NK-92 (cell line): ENCODE results near the gene PPARG.

Experiments used
- DNase-seq: peaks from one replicate; lab custom pipeline; 2025; ENCODE audit not compliant: unreplicated experiment; lab: John Stamatoyannopoulos, UW

PPARG gene

GRCh38 chr3:12408984-12409683 lies 120.3 kb downstream of the PPARG start:
- no peak for DNase-seq

GRCh38 chr3:12409684-12410596 lies 121.1 kb downstream of the PPARG start:
- DNase-seq = no peak

DNA sequence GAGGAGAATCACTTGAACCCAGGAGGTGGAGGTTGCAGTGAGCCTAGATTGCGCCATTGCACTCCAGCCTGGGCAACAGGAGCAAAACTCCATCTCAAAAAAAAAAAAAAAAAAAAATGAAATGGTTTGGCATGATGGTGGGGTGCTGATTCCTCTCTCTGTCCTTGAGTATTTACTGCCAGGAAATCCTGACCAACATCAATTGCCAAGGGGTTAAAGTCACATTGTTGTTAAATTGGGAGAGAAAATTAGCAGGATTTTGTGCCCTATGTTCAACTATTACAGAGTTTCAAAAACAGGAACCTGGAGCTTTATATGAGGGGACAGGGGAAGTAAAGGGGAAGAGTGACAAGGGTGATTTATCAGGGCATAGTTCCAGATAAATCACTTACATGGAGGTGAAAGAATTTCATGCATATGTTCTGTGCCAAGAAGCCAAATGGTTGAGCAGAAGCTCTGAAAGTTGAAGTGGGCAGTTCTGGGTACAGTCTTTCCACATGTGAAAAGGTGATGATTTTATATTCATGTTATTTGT lies 124.9 kb downstream of the PPARG start:
- no peak for DNase-seq

- no peak for DNase-seq
Observed at GRCh38 chr3:12415014-12415680, 126.3 kb downstream of the PPARG start.

DNA sequence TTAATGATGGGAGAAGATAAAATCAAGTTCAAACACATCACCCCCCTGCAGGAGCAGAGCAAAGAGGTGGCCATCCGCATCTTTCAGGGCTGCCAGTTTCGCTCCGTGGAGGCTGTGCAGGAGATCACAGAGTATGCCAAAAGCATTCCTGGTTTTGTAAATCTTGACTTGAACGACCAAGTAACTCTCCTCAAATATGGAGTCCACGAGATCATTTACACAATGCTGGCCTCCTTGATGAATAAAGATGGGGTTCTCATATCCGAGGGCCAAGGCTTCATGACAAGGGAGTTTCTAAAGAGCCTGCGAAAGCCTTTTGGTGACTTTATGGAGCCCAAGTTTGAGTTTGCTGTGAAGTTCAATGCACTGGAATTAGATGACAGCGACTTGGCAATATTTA lies 127.9 kb downstream of the PPARG start:
- no peak for DNase-seq

DNA sequence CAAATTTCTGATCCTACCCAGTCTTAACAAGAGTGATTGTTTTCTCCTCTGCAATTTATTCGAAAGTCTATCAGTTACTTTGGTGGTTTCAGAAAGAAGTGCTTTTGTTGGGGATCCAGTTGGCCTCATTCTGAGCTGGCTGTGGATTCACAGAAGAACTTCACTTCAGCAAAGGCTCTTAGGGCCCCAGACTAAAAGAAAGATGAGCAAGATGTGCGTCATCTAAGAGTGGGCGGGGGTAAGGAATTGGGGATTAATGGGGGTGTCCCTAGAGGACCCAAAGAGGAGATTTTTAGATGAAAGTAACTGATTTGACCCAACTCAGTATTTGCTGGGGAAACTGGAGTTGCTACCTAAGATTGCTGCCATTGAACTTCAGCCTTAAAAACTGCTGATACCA lies 131.5 kb downstream of the PPARG start:
- no peak for DNase-seq

DNA sequence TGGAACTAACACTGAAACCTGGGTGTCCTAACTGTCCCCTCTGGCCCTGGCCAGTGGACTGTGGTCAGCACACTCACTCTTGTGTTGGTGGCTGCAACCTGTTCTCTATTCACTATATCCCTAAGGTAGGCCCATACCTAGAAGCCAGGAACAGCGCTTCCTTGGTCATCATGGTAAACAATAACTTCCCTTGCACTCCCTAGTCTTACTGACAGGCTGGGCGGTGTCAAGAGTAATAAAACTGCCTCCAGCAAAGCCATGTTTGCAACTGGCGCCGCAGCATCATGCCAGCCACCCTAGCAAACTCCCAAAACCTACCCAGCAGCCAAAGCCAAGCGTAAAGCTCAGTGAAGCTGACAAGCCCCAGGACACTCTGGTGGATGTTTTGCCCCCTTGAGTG lies 132.3 kb downstream of the PPARG start:
- DNase-seq = no peak

- DNase-seq = no peak
Observed at GRCh38 chr3:12423131-12423530, 134.3 kb downstream of the PPARG start.

DNA sequence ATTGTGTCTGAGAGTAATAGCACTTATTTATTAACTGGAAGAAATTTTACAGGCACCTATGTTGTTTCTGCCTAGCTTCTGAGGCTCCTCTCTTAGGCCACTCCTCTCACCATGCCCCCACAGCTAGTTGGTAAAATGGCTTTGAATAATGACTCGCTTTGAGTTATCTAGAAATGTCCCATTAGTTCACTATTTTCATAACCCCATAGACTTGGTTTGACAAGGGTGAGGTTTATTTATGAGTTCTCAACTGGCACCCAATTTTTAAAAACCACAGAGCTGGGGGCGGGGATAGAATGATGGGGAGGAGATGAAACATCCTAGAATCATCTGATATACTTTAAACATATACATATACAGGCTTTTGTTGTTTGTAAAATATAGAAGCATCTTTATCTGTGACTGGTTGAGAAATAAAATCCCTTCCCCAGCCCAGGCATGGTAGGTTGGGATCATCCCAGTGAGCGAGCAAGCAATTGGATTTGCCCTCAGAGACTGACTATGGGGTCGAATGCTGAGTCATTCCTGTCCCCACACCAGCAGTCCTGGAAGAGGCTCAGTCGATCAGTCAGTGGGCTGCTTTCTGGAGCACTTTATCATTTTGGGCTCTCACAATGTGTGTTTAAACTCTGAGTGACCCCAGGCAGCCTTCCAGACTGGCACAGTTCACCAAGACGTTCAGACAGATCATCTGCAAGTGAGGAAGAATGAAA lies 135.2 kb downstream of the PPARG start:
- DNase-seq = no peak

- DNase-seq = no peak
Observed at GRCh38 chr3:12424635-12425319, 135.9 kb downstream of the PPARG start.

DNA sequence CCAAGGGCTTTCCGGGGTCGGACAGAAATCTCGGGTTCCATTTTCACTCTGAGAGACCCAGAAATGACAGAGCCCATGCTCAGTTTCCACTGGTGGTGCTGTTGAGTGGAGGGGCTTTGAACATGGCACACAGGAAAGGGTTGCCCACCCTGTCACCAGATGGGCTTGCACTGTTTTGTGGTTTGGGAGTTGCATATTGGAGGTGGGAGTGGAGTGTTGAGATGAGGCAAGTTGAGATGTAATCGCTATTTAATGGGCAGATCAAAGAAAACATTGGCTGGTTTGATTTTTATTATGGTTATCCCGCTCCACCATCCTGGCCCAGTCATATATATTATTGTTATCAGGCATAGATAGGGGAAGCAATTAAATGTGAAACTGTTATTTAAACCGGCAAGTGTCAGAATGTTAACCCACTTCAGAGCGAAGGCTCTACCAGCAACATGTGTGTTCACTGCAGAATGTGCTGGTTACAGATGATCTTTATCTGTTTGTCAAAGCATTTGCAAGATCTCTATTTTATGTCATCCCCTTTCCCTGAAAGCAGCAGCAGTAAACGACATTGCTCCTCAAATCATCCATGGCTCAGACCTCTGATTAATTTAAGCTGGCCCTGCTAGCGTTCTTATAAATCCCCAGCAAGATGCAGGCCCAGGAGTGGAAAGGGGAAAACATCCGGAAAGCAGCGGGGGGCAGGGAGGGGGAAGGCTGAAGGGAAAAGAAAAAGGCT lies 137.1 kb downstream of the PPARG start:
- no peak for DNase-seq

- DNase-seq = no peak
Observed at GRCh38 chr3:12427551-12427950, 138.7 kb downstream of the PPARG start.

DNA sequence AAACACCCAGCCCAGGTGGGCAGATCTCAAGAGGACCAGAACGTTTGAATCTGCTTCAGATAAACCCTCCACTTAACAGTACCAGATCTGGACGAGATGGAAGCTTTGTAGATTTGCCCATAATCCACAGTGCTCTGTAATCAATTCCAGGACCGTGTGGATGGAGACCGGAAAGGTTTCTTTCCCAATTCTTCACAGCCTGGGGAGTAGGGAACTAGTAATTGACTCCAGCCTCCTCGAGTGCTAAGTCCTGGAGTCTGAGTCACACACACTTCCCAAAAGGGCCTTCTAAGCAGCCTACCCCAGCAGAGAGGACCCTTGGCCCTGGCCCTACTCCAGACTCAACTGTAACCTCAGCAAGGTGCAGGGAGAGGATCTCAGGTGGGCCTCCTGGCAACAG lies 139.3 kb downstream of the PPARG start:
- no peak for DNase-seq

- DNase-seq = no peak
Observed at GRCh38 chr3:12430086-12430485, 141.2 kb downstream of the PPARG start.

- DNase-seq = no peak
Observed at GRCh38 chr3:12433823-12434222, 145.0 kb downstream of the PPARG start.

DNA sequence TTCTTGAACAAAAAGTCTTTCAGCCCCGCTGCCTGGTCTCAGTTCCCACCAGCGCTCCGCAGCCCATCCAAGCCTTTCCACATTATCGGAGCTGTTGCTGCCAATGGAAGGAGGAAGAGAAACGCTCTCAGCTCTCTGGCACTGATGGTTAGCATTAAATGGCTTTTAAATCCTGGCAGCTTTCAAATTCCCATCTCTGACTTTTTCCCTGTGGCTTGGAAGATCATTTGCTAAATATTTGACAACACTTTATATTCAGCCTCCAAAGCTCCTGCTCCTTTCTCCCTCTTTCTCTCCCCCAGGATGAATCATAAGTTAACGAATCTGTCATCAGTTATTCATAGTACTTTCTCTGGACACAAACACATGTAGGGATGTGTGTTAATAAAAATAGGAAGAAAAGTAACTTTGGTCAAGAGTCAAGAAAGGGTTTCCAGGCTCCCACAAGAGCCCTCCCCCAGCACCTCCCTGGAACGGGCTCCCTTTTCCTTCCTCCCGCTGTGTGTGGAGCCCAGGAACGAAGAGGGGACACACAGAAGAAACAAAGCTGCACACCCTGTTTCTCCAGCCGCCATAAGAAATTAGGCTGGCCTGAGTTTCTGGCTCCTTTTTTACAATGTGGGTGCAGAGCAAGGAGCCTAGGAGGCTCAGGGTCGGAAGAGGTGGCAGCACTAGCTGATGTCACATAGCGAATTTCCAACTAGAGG lies 147.8 kb downstream of the PPARG start:
- no peak for DNase-seq

- no peak for DNase-seq
Observed at GRCh38 chr3:12437221-12437605, 148.3 kb downstream of the PPARG start.

- no peak for DNase-seq
Observed at GRCh38 chr3:12437861-12438260, 149.0 kb downstream of the PPARG start.

- DNase-seq = no peak
Observed at GRCh38 chr3:12438318-12438717, 149.4 kb downstream of the PPARG start.
